Esophagus squamous epithelium (tissue), 5 donors: ENCODE data around the gene GPC6. TPM values are rescaled to one million over a fixed set of nuclear protein-coding genes. Genes with fewer than 3 reads are reported as not detected.

Experiments
- DNase-seq: peaks from one replicate; lab custom pipeline; 2025; lab: John Stamatoyannopoulos, UW
- H3K27ac ChIP-seq, 4 donors: fragments of 200-600 bp; sonication (generic); one replicate each; pipeline ENCODE4 v1.5.1; 2016 to 2019; ENCODE audit warnings: mild to moderate bottlenecking in 1 of 4
- H3K27me3 ChIP-seq, 4 donors: fragments of 200-600 bp; sonication (generic); 1 replicate in 3 of 4; 2 replicates in 1 of 4; pipeline versions ENCODE4 v1.5.1 to v1.6.0; 2017 to 2021; ENCODE audit warnings: antibody characterized with exemption in 1 of 4
- H3K36me3 ChIP-seq, 3 donors: fragments of 200-600 bp; sonication (generic); one replicate each; pipeline ENCODE4 v1.5.1; 2016 to 2019
- H3K4me1 ChIP-seq, 3 donors: fragments of 200-600 bp; sonication (generic); one replicate each; pipeline ENCODE4 v1.5.1; 2017 to 2019
- H3K4me3 ChIP-seq, 4 donors: fragments of 200-600 bp; sonication (generic); 1 replicate in 3 of 4; 2 replicates in 1 of 4; pipeline ENCODE4 v1.5.1; 2016 to 2019; ENCODE audit warnings: mild to moderate bottlenecking in 2 of 4, moderate library complexity in 1 of 4
- H3K9me3 ChIP-seq, 3 donors: fragments of 200-600 bp; sonication (generic); one replicate each; pipeline ENCODE4 v1.5.1; 2016 to 2019
- POLR2A ChIP-seq, 4 donors: fragments of 450-650 bp; IDR thresholded peaks; one replicate each; pipeline ENCODE4 v1.6.1; 2017; ENCODE audit warnings: antibody characterized with exemption in 4 of 4, mild to moderate bottlenecking in 4 of 4, moderate library complexity in 3 of 4
- WGBS, 2 donors: methylation state at CpG; one replicate each; pipeline ENCODE4 v1.1.5; 2018; 5-methylcytosine and 5-hydroxymethylcytosine counted together
- intact Hi-C: fragments of 100-400 bp; cut with DNase I; formaldehyde crosslinking; loops from one replicate; pipeline ENCODE4 v1.15.0; 2022
- total RNA-seq, 4 donors: library from RNA; depleted of rRNA; stranded (reverse); fragments of >200 nt; gene quantifications; one replicate each; pipeline ENCODE4 v1.1.0, GENCODE V29; 2016
- TF ChIP-seq, protein P1 (sequence below), 6 experiments: fragments of 450-650 bp in 4 of 6; fragments of 200-600 bp in 2 of 6; sonication (generic) in 2 of 6; IDR thresholded peaks; one replicate each; pipeline ENCODE4 v1.5.1; 2016 to 2019; ENCODE audit warnings: antibody characterized with exemption in 6 of 6, mild to moderate bottlenecking in 4 of 6, moderate library complexity in 4 of 6
- donor health status: DM: yes; HTN: yes; CAD: no.

The GPC6 gene
- total RNA-seq, 4 donors from 2014 or later: 0.57 to 8.6 (median 2.6) TPM

DNA sequence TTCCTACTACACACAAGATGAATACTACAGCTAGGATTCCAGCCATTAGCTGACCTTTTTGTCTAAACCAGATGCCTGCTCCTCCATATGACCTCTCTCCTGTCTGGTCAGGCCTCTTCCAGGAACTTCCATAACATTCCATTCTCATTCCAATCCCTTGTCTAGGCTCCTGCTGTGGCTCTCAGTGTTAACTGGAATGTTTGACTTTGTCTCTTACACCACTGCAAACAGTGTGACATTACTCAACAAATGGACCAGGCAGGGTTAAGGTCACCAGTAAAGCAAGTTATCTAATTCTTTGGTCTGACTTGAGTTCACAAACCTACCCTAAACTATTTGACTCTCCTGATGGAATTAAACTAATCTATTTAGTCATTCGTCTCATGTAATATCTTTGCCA lies 2.1 kb upstream of the GPC6 start:
- TF ChIP-seq, protein P1, sequence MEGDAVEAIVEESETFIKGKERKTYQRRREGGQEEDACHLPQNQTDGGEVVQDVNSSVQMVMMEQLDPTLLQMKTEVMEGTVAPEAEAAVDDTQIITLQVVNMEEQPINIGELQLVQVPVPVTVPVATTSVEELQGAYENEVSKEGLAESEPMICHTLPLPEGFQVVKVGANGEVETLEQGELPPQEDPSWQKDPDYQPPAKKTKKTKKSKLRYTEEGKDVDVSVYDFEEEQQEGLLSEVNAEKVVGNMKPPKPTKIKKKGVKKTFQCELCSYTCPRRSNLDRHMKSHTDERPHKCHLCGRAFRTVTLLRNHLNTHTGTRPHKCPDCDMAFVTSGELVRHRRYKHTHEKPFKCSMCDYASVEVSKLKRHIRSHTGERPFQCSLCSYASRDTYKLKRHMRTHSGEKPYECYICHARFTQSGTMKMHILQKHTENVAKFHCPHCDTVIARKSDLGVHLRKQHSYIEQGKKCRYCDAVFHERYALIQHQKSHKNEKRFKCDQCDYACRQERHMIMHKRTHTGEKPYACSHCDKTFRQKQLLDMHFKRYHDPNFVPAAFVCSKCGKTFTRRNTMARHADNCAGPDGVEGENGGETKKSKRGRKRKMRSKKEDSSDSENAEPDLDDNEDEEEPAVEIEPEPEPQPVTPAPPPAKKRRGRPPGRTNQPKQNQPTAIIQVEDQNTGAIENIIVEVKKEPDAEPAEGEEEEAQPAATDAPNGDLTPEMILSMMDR (IDR thresholded peaks at IDR 0.05): no peak
- no peak for TF ChIP-seq POLR2A (IDR thresholded peaks at IDR 0.05)
- H3K9me3 ChIP-seq: no peaks in the 10 kb centered on the region
- peaks cover 0 to 40% (median 0%) of the 10 kb centered on the region in 4 donors for H3K27me3 ChIP-seq
- DNase-seq: no peak
- peaks cover 0 to 26% (median 3%) of the 10 kb centered on the region in 3 donors for H3K4me1 ChIP-seq
- no peak overlapping the region for H3K27ac ChIP-seq
- 74 to 90% methylated on average over 1 of the region's 1 CpG for WGBS, 2 donors
- no peaks in the 10 kb centered on the region for H3K36me3 ChIP-seq
- no peak overlapping the region for H3K4me3 ChIP-seq
- intact Hi-C loops: no loop called here

GRCh38 chr13:93225610-93226009 lies 997 bp upstream of the GPC6 start:
- H3K27me3 ChIP-seq: peaks cover 0 to 43% (median 0%) of the 10 kb centered on the region in 4 donors
- H3K4me3 ChIP-seq: peak overlapping the region in 1 of 4 donors; percentile 69
- H3K36me3 ChIP-seq: no peaks in the 10 kb centered on the region
- intact Hi-C loops: no loop called here
- no peaks in the 10 kb centered on the region for H3K9me3 ChIP-seq
- TF ChIP-seq, protein P1 (IDR thresholded peaks at IDR 0.05): no peak
- TF ChIP-seq POLR2A (IDR thresholded peaks at IDR 0.05): no peak
- DNase-seq: no peak
- peaks cover 0 to 26% (median 3%) of the 10 kb centered on the region in 3 donors for H3K4me1 ChIP-seq
- 63 to 64% methylated on average over 2 of the region's 2 CpGs for WGBS, 2 donors
- peak overlapping the region in 1 of 4 donors; percentile 34 for H3K27ac ChIP-seq

- Histone ChIP-seq H3K4me1 (peaks cover 0 to 26% (median 3%) of the 10 kb centered on the region in 3 donors), H3K27ac (peak overlapping the region in 3 of 4 donors; percentile 25 to 84 (median 34)), H3K36me3 (no peaks in the 10 kb centered on the region), H3K27me3 (peaks cover 0 to 43% (median 0%) of the 10 kb centered on the region in 4 donors), H3K4me3 (peak overlapping the region in 3 of 4 donors; percentile 45 to 69 (median 54)), H3K9me3 (no peaks in the 10 kb centered on the region)
- no peak for TF ChIP-seq POLR2A (IDR thresholded peaks at IDR 0.05)
- TF ChIP-seq, protein P1 (IDR thresholded peaks at IDR 0.05): no peak
- no peak for DNase-seq
- intact Hi-C loops: no loop called here
- WGBS, 2 donors: 11 to 18% methylated on average over 5 of the region's 5 CpGs
Observed at GRCh38 chr13:93226065-93226622, 463 bp upstream of the GPC6 start.

DNA sequence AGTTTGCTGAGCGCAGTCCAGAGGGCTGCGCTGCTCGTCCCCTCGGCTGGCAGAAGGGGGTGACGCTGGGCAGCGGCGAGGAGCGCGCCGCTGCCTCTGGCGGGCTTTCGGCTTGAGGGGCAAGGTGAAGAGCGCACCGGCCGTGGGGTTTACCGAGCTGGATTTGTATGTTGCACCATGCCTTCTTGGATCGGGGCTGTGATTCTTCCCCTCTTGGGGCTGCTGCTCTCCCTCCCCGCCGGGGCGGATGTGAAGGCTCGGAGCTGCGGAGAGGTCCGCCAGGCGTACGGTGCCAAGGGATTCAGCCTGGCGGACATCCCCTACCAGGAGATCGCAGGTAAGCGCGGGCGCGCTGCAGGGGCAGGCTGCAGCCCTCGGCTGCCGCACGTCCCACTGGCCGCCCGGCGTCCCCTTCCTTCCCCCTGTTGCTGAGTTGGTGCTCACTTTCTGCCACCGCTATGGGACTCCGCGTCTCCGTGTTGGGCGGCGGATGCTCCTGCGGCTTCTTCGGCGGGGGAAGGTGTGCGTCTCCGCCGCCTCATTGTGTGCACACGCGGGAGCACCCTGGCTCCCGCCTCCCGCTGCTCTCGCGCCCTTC lies 772 bp downstream of the GPC6 start:
- WGBS, 2 donors: 0% methylated on average over 2 to 13 of the region's 55 CpGs
- intact Hi-C loops: no loop called here
- DNase-seq: no peak

More for the DNA sequence above, 772 bp downstream of the GPC6 start:
- H3K27me3 ChIP-seq: peaks cover 0 to 43% (median 0%) of the 10 kb centered on the region in 4 donors
- H3K4me3 ChIP-seq: peak overlapping the region; percentile 21 to 69 (median 50)
- TF ChIP-seq POLR2A (IDR thresholded peaks at IDR 0.05): no peak
- TF ChIP-seq, protein P1 (IDR thresholded peaks at IDR 0.05): no peak
- no peaks in the 10 kb centered on the region for H3K9me3 ChIP-seq
- peak overlapping the region; percentile 22 to 84 (median 74) for H3K27ac ChIP-seq
- peaks cover 0 to 26% (median 3%) of the 10 kb centered on the region in 3 donors for H3K4me1 ChIP-seq
- H3K36me3 ChIP-seq: no peaks in the 10 kb centered on the region
